GM21381 (cell line): ENCODE data around the gene PIK3R4.

ENCODE experiments used
- ATAC-seq: cut with Tn5 transposase; IDR thresholded peaks from one replicate; pipeline ENCODE4 v1.9.1; 2021; ENCODE audit warnings: mild to moderate bottlenecking, moderate library complexity; ENCODE audit not compliant: unreplicated experiment

The PIK3R4 gene

GRCh38 chr3:130741946-130742610, 4.6 kb downstream of the PIK3R4 start:
- no peak for ATAC-seq

GRCh38 chr3:130739848-130740247, 6.8 kb downstream of the PIK3R4 start:
- ATAC-seq: no peak

- no peak for ATAC-seq
Observed at GRCh38 chr3:130738241-130738640, 8.4 kb downstream of the PIK3R4 start.

GRCh38 chr3:130737622-130738021, 9.0 kb downstream of the PIK3R4 start:
- no peak for ATAC-seq

- ATAC-seq: no peak
Observed at GRCh38 chr3:130733236-130733875, 13.3 kb downstream of the PIK3R4 start.

- no peak for ATAC-seq
Observed at GRCh38 chr3:130732501-130732900, 14.1 kb downstream of the PIK3R4 start.

- ATAC-seq: no peak
Observed at GRCh38 chr3:130731817-130732216, 14.8 kb downstream of the PIK3R4 start.

- ATAC-seq: no peak
Observed at GRCh38 chr3:130729154-130729553, 17.5 kb downstream of the PIK3R4 start.

GRCh38 chr3:130728037-130728436, 18.6 kb downstream of the PIK3R4 start:
- no peak for ATAC-seq

DNA sequence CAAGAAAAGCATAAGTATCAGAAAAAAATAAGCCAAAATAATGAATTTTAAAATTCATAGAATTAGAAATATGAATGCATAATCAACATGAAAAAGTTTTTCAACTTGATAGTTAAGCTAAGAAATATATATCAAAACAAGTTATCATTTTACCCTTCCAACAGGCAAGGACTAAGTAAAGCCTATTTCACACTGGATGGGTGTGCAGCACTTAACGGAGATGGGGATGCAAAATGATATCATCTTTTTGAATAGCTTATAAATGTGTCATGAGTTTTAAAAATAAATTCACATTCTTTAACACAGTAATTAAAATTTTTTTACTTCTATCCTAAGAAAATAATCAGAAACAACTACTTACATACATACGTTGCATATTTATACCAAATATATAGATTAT, 20.9 kb downstream of the PIK3R4 start:
- ATAC-seq: no peak

GRCh38 chr3:130715616-130716015, 31.0 kb downstream of the PIK3R4 start:
- no peak for ATAC-seq

- no peak for ATAC-seq
Observed at GRCh38 chr3:130712718-130713423, 33.8 kb downstream of the PIK3R4 start.

DNA sequence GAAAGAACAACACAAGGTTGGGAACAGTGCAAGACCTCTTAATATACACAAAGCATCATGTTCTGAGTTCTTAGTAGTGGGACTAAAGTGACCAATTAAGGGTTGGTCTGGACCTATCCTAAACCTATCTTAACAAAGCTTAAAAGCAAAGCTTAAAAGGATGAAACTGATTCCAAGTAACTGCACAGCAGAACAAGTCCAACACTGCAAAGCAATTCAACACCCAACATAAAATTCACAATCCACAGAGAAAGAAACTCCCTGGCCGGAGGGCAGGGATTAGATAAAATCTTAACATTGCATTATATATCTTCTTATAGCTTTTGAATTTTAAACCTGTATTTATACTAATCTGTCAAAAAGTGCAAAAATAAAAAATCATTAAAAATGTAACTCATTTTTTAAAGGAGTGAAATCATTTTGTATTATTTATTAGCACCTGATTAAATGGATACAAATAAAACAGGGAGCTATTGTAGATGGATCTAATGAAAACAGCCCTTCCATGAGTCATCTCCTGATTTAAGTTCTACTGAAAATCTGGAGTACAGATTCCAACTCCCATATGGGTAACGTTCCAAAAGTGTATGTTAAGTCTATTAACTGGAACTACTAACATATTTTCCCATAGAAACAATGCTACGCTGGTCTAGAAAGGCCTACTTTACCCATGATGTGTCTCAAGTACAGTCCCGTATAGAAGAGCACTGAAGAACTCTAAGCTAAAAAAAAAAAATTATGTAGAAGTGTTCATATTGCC, 34.9 kb downstream of the PIK3R4 start:
- no peak for ATAC-seq

- ATAC-seq: no peak
Observed at GRCh38 chr3:130709671-130710070, 37.0 kb downstream of the PIK3R4 start.

- ATAC-seq: no peak
Observed at GRCh38 chr3:130707902-130708601, 38.6 kb downstream of the PIK3R4 start.

DNA sequence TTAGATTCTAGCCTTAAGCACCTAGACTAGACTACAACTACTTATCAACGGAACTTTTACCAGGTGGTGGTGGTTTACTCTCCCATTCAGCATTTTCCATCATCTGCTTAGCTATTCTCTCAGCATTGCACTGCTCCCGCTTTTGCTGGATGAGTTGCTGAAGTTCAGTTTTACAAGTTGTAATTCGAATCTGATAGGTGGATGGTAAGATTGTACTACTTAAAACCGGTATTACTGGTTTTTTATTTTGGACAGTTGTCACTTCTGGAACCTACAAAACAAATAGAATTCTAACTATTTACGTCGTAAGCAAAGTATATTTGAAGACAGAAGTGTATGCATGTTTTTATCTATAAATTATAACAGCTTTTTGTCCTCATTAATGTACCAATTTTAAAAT, 41.1 kb downstream of the PIK3R4 start:
- no peak for ATAC-seq

GRCh38 chr3:130702985-130703384, 43.6 kb downstream of the PIK3R4 start:
- no peak for ATAC-seq

- no peak for ATAC-seq
Observed at GRCh38 chr3:130700541-130700940, 46.1 kb downstream of the PIK3R4 start.

DNA sequence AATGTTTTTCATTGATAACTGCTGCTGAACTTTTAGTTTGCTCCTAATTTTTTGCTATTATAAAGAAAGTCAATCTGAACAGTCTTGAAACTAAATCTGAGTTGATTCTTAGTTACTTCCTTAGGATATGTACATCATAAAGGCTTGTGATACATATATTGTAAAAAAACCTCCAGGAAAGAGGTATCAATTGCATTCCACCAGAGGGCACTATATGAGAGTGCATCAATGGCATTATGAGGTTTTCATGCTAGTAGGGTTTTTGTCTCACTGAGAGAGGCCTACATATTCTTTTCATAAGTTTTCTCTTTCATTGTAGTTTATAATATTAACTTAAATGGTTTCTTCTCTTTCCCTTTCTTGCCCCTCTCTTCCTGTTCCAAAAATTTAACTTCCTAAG, 46.9 kb downstream of the PIK3R4 start:
- ATAC-seq: no peak

DNA sequence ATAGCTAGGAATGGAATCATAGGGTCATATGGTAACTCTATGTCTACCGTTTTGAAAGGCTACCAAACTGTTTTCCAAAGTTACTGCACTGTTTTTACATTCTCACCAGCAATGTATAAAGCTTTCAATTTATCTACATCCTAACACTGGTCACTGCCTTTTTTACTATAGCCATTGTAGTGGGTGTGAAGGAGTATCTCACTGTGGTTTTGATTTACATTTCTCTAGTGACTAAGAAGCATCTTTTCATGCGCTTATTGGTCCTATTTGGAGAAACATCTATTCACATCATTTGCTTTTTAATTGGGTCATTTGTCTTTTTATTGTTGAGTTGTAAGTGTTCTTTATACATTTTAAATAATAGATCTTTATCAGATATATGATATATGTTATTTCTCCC, 53.3 kb downstream of the PIK3R4 start:
- no peak for ATAC-seq

DNA sequence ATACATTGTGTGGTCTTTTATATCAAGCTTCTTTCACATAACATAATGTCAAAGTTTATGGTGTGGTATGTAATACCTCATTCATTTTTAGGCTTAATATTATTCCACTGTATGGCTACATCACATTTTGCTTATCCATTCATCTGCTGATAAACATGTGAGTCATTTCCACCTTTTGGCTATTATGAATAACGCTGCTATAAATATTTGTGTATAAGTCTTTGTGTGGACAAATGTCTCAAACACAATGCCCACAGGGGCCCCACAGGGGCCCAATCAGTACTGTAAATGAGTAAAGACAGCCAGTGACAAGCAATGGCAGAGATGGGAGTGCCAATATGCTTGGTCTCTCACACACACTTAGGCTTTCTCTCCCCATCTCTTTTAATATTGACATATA, 54.2 kb downstream of the PIK3R4 start:
- no peak for ATAC-seq
